ENCODE results near the gene DCDC2B. TPM values are rescaled to one million over a fixed set of nuclear protein-coding genes. Genes with fewer than 3 reads are reported as not detected.

DCDC2B gene
- total and polyA plus RNA-seq, 9 of the 15 experiments (the other 6 are each of a cell fraction or from before 2014, with no cell fraction given), result not detected

GRCh38 chr1:32241001-32241763 is 32.3 kb downstream of the DCDC2B start (continued):
- peak; percentile 32; the same call in 1 of the 2 replicates for TF ChIP-seq CREB3L1 (IDR thresholded peaks at IDR 0.05; ENCODE audit: borderline replicate concordance, low read depth)

- DNase-seq (ENCODE audit: extremely low read depth in 1 of 4, low spot score in 3 of 4) (peak in 3 of 4 experiments; percentile 13 to 46 (median 25)), ATAC-seq (peak; percentile 48), FAIRE-seq (peak; percentile 79)
- peaks cover 15 to 25% of the 10 kb centered on the region in 2 experiments; a peak in 4 of 5 replicates for H3K4me1 ChIP-seq (replicated peaks in 1 of 2; ENCODE audit: control insufficient read depth in 2 of 2, insufficient read depth in 2 of 2, low read length in 2 of 2)
- BruUV-seq (replicated peaks), result no TSS peak
- peak overlapping the region; percentile 21 for H2AFZ ChIP-seq (ENCODE audit: low read depth, low read length)
- in situ Hi-C loops (cut with MboI) (no loop called here), intact Hi-C loops (cut with micrococcal nuclease) (no loop called here)
- CTCF ChIA-PET (ENCODE audit: low intra/inter-chr PET ratio), result no interaction called here
- POLR2A ChIA-PET, result interaction anchor here (0.5 to 1.1 kb wide), 6 partner anchors 10 to 235 kb away, joined by 3 to 8 read pairs (median 4); no protein-coding TSS in a partner anchor
- no peak overlapping the region for H3K4me2 ChIP-seq (ENCODE audit: insufficient read depth, low read length)
- no peaks in the 10 kb centered on the region for H3K27me3 ChIP-seq (ENCODE audit: control insufficient read depth in 2 of 2, insufficient read depth in 2 of 2, low read length in 2 of 2)
- H3K9ac ChIP-seq (ENCODE audit: insufficient read depth in 1 of 2, low read depth in 2 of 2, low read length in 2 of 2), result peak overlapping the region in 1 of 2 experiments; percentile 2; a peak in 1 of 4 replicates
- no peaks in the 10 kb centered on the region for H3K36me3 ChIP-seq (ENCODE audit: control insufficient read depth, insufficient read depth, low read length)
- no peaks in the 10 kb centered on the region for H3K79me2 ChIP-seq (ENCODE audit: control insufficient read depth, insufficient read depth, low read length)
- no peaks in the 10 kb centered on the region for H3K9me3 ChIP-seq (replicated peaks; ENCODE audit: control insufficient read depth, insufficient read depth, low read depth, low read length)
- H3K9me1 ChIP-seq (ENCODE audit: control insufficient read depth, insufficient read depth, low read length), result no peaks in the 10 kb centered on the region
- H4K20me1 ChIP-seq (replicated peaks; ENCODE audit: control insufficient read depth, insufficient read depth, low read length), result no peaks in the 10 kb centered on the region
- WGBS (ENCODE audit: insufficient coverage, low coverage, missing lambda C conversion rate), result 15% methylated on average over 6 of the region's 7 CpGs
- H3K27ac ChIP-seq (ENCODE audit: extremely low read depth, low read depth, low read length), result no peak overlapping the region
- no peak overlapping the region for H3K4me3 ChIP-seq
- peak; percentile 74; the same call in 1 of the 2 replicates for TF ChIP-seq EHMT2 (IDR thresholded peaks at IDR 0.05)
- TF ChIP-seq CLOCK (CRISPR knock-in tag; IDR thresholded peaks at IDR 0.05; ENCODE audit: borderline replicate concordance), result no peak
- peak; percentile 40; the same call in 1 of the 2 replicates for TF ChIP-seq DPF2 (IDR thresholded peaks at IDR 0.05)
- TF ChIP-seq REST (IDR thresholded peaks at IDR 0.05; ENCODE audit: borderline replicate concordance), result peak; percentile 18; the same call in 1 of the 2 replicates
- TF ChIP-seq REST (CRISPR knock-in tag; IDR thresholded peaks at IDR 0.05; ENCODE audit: low read depth), result no peak
Measured at GRCh38 chr1:32242341-32242851, 33.5 kb downstream of the DCDC2B start.

Data from K562 (cell line).